Activated T-helper 17 cell treated with anti-CD3 and anti-CD28 coated beads, Interleukin-2, amount 50 U/mL, for 72 hours (primary cell): ENCODE data around the gene ZDHHC11. TPM values are rescaled to one million over a fixed set of nuclear protein-coding genes. Genes with fewer than 3 reads are reported as not detected.
"Not testable (repeated sequence)": the region's sequence is repeated elsewhere in the genome, so short reads cannot be mapped to it uniquely, and the experiment has no call there.

Source experiments
- ATAC-seq: fragments of 150-1000 bp; cut with Tn5 transposase; replicated peaks from 2 replicates; pipeline ENCODE4 v1.10.0; 2021; ENCODE audit warnings: mild to moderate bottlenecking, moderate library complexity
- H3K27ac Mint-ChIP-seq: one replicate; pipeline ENCODE4 v1.8.0; 2022; ENCODE audit warnings: mixed read lengths
- H3K27me3 Mint-ChIP-seq: one replicate; pipeline ENCODE4 v1.8.0; 2022; ENCODE audit warnings: mixed read lengths
- H3K36me3 Mint-ChIP-seq: one replicate; pipeline ENCODE4 v1.8.0; 2022; ENCODE audit warnings: low read depth, mild to moderate bottlenecking, mixed read lengths
- H3K4me1 Mint-ChIP-seq: one replicate; pipeline ENCODE4 v1.8.0; 2022; ENCODE audit warnings: mixed read lengths
- H3K4me3 Mint-ChIP-seq: one replicate; pipeline ENCODE4 v1.8.0; 2022; ENCODE audit warnings: mild to moderate bottlenecking, mixed read lengths
- H3K9me3 Mint-ChIP-seq: one replicate; pipeline ENCODE4 v1.8.0; 2022; ENCODE audit warnings: mixed read lengths
- total RNA-seq, 2 donors: library from RNA; stranded (reverse); gene quantifications; one replicate each; pipeline ENCODE4 v1.2.3, GENCODE V29; 2022

ZDHHC11 gene
- total RNA-seq, 2 donors from 2014 or later = 13.6 to 26.8 TPM

GRCh38 chr5:884345-885126 lies 33.8 kb upstream of the ZDHHC11 start:
- H3K4me3 Mint-ChIP-seq = no peak overlapping the region
- H3K27me3 Mint-ChIP-seq = no peaks in the 10 kb centered on the region
- H3K36me3 Mint-ChIP-seq = peaks cover 91% of the 10 kb centered on the region
- H3K27ac Mint-ChIP-seq = no peak overlapping the region
- no peak for ATAC-seq
- H3K4me1 Mint-ChIP-seq = peaks cover 26% of the 10 kb centered on the region
- H3K9me3 Mint-ChIP-seq = peaks cover 11% of the 10 kb centered on the region

- H3K27ac Mint-ChIP-seq = peak overlapping the region; percentile 77
- no peaks in the 10 kb centered on the region for H3K27me3 Mint-ChIP-seq
- H3K4me3 Mint-ChIP-seq = peak overlapping the region; percentile 12
- peaks cover 11% of the 10 kb centered on the region for H3K9me3 Mint-ChIP-seq
- no peak for ATAC-seq
- H3K36me3 Mint-ChIP-seq = peaks cover 82% of the 10 kb centered on the region
- peaks cover 26% of the 10 kb centered on the region for H3K4me1 Mint-ChIP-seq
Measured at GRCh38 chr5:883475-884181, 32.8 kb upstream of the ZDHHC11 start.

GRCh38 chr5:882253-883183 lies 31.7 kb upstream of the ZDHHC11 start:
- peak overlapping the region; percentile 77 for H3K27ac Mint-ChIP-seq
- H3K4me3 Mint-ChIP-seq = peak overlapping the region; percentile 12
- peaks cover 81% of the 10 kb centered on the region for H3K36me3 Mint-ChIP-seq
- peaks cover 18% of the 10 kb centered on the region for H3K4me1 Mint-ChIP-seq
- no peaks in the 10 kb centered on the region for H3K27me3 Mint-ChIP-seq
- ATAC-seq = no peak
- H3K9me3 Mint-ChIP-seq = peaks cover 11% of the 10 kb centered on the region

DNA sequence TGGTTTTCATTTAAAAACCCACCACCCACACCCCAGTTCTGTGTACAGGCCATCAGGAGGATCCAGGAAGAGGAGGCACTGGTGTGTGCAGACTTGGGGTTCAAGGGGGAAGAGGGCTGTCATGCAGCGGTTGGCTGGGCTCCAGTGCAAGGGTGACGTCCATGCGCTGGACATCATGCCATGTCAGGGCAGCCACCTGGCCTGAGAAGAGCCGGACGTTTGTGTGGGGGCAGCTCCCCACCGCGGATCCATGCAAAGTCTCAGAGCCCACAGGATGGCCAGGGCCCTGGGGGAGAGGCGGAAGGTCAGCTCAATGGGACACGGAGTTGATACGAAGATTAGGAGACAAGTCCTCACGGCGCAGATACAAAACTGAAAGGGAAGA lies 30.8 kb upstream of the ZDHHC11 start:
- Mint-ChIP-seq H3K27me3 (no peaks in the 10 kb centered on the region), H3K4me1 (peaks cover 16% of the 10 kb centered on the region), H3K9me3 (peaks cover 11% of the 10 kb centered on the region), H3K4me3 (no peak overlapping the region), H3K27ac (peak overlapping the region; percentile 77), H3K36me3 (peaks cover 81% of the 10 kb centered on the region)
- no peak for ATAC-seq

GRCh38 chr5:880816-881550 lies 30.2 kb upstream of the ZDHHC11 start:
- Mint-ChIP-seq H3K9me3 (peaks cover 11% of the 10 kb centered on the region), H3K4me1 (peaks cover 16% of the 10 kb centered on the region), H3K4me3 (no peak overlapping the region), H3K36me3 (peaks cover 81% of the 10 kb centered on the region), H3K27me3 (no peaks in the 10 kb centered on the region), H3K27ac (no peak overlapping the region)
- no peak for ATAC-seq

GRCh38 chr5:878677-879076 lies 27.9 kb upstream of the ZDHHC11 start:
- Mint-ChIP-seq H3K4me1 (peaks cover 20% of the 10 kb centered on the region), H3K36me3 (peaks cover 81% of the 10 kb centered on the region), H3K9me3 (peaks cover 11% of the 10 kb centered on the region)
- not testable (repeated sequence) for ATAC-seq, H3K27ac Mint-ChIP-seq, H3K4me3 Mint-ChIP-seq, H3K27me3 Mint-ChIP-seq

- Mint-ChIP-seq H3K4me3 (no peak overlapping the region), H3K27ac (no peak overlapping the region), H3K4me1 (peaks cover 17% of the 10 kb centered on the region), H3K36me3 (peaks cover 81% of the 10 kb centered on the region), H3K9me3 (peaks cover 11% of the 10 kb centered on the region), H3K27me3 (no peaks in the 10 kb centered on the region)
- no peak for ATAC-seq
Measured at GRCh38 chr5:878125-878524, 27.3 kb upstream of the ZDHHC11 start.

DNA sequence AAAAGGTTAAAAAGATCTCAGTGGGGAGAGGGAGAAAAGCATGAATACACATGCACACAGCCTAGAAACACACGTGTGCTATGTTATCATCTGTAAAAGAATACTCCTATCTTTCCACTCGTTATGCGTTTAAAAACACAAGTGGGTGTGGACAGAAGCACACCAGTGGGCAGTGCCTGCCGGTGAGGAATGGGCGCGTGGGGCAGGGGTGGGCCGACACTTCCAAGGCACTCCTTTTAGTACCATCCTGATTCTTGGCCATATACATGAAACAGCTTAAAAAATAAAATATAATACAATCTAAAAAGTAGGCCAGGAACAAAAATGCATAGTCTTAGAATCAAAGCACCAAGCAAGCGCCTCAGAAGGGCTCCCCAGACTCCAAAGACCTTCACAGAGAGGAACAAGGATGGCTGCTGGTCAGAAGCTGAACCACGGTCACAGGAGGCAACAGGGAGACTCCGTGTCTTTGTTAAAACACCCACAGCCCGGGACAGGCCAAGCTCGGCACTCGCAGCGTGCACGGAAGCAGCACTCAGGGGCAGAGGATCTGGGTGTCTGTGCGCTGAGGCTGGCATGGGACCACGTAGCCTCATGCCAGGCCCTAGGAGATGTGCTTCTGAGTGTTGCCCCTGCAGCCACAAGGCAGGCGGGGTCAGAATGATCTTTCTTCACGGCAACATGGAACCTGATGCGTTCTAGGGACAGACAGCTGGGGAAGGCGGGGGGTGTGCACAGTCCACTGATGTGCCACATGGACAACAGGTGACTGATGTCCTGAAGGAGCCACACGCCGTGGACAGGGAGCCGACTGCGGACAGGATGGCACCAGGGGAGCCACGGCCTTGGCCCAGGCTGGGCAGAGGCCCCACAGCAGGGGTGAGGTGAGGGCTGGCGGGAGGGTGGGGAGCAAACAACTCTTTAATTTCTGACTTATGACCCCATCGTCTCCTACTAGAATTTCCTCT lies 25.9 kb upstream of the ZDHHC11 start:
- no peak overlapping the region for H3K4me3 Mint-ChIP-seq
- H3K27ac Mint-ChIP-seq = no peak overlapping the region
- no peaks in the 10 kb centered on the region for H3K9me3 Mint-ChIP-seq
- no peaks in the 10 kb centered on the region for H3K27me3 Mint-ChIP-seq
- H3K4me1 Mint-ChIP-seq = peaks cover 3% of the 10 kb centered on the region
- ATAC-seq = no peak
- H3K36me3 Mint-ChIP-seq = peaks cover 81% of the 10 kb centered on the region

- H3K36me3 Mint-ChIP-seq = peaks cover 81% of the 10 kb centered on the region
- H3K27me3 Mint-ChIP-seq = no peaks in the 10 kb centered on the region
Measured at GRCh38 chr5:875931-876330, 25.1 kb upstream of the ZDHHC11 start.

GRCh38 chr5:873328-873727 lies 22.5 kb upstream of the ZDHHC11 start:
- Mint-ChIP-seq H3K4me1 (peaks cover 3% of the 10 kb centered on the region), H3K4me3 (no peak overlapping the region), H3K27me3 (no peaks in the 10 kb centered on the region), H3K9me3 (no peaks in the 10 kb centered on the region), H3K27ac (peak overlapping the region; percentile 52), H3K36me3 (peaks cover 100% of the 10 kb centered on the region)
- ATAC-seq = no peak

More at GRCh38 chr5:875931-876330, 25.1 kb upstream of the ZDHHC11 start:
- no peaks in the 10 kb centered on the region for H3K9me3 Mint-ChIP-seq
- peaks cover 3% of the 10 kb centered on the region for H3K4me1 Mint-ChIP-seq
- H3K4me3 Mint-ChIP-seq = no peak overlapping the region
- no peak for ATAC-seq
- no peak overlapping the region for H3K27ac Mint-ChIP-seq

GRCh38 chr5:872301-872700 lies 21.5 kb upstream of the ZDHHC11 start:
- Mint-ChIP-seq H3K36me3 (peaks cover 100% of the 10 kb centered on the region), H3K27me3 (no peaks in the 10 kb centered on the region), H3K4me3 (no peak overlapping the region), H3K9me3 (no peaks in the 10 kb centered on the region), H3K27ac (no peak overlapping the region), H3K4me1 (peaks cover 3% of the 10 kb centered on the region)
- ATAC-seq = no peak

DNA sequence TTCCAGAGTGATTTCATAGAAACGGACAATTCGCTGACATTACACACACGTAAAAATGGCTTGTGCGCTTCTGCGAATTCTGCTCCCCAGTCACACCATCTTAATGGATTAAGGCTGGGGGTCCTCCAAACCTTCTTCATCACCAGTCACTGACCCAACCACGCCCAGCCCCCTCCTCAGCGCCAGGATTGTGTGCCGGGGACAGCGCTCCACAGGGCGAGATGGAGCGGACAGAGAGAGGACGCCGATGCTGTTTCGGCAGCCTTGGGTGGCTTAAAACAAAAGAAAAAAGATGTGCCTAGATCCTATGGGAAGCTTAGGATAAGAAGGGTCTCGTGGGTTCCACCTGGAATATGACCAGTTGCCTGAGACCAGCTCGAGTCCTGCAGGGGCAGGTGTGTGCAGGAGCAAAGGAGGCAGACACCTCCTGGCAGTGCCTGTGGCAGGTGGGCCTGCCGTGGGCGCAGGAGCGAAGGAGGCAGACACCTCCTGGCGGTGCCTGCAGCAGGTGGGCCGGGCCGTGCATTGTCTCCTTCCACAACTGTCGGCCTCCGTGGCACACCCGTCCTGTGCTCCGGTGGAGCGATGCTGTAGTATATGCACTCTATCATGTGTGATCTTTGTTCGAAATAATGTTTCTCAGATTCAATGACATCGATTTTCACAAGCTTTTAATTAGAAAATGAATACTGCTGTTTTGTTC lies 21.0 kb upstream of the ZDHHC11 start:
- Mint-ChIP-seq H3K27me3 (no peaks in the 10 kb centered on the region), H3K4me1 (peaks cover 3% of the 10 kb centered on the region), H3K9me3 (no peaks in the 10 kb centered on the region), H3K27ac (no peak overlapping the region), H3K4me3 (no peak overlapping the region), H3K36me3 (peaks cover 100% of the 10 kb centered on the region)
- no peak for ATAC-seq
